Measurements from ENCODE around the gene MORN1.
"Not testable (repeated sequence)": the region's sequence is repeated elsewhere in the genome, so short reads cannot be mapped to it uniquely, and the experiment has no call there.

The MORN1 gene

GRCh38 chr1:2391041-2391930, at the start of gene MORN1, which contains the start of gene RER1:
Gene MORN1 (minus strand): TSS chr1:2391554. CDS start chr1:2391533, 21 bp downstream.
Gene RER1 (plus strand): TSS chr1:2391841. CDS start chr1:2395791, 3,950 bp downstream.
- peak; percentile 95 to 99 for DNase-seq

GRCh38 chr1:2440346-2440745, 49.0 kb upstream of the MORN1 start:
- not testable (repeated sequence) for DNase-seq

- no peak for DNase-seq
Measured at GRCh38 chr1:2439369-2439768, 48.0 kb upstream of the MORN1 start.

GRCh38 chr1:2438641-2439040, 47.3 kb upstream of the MORN1 start:
- no peak for DNase-seq

DNA sequence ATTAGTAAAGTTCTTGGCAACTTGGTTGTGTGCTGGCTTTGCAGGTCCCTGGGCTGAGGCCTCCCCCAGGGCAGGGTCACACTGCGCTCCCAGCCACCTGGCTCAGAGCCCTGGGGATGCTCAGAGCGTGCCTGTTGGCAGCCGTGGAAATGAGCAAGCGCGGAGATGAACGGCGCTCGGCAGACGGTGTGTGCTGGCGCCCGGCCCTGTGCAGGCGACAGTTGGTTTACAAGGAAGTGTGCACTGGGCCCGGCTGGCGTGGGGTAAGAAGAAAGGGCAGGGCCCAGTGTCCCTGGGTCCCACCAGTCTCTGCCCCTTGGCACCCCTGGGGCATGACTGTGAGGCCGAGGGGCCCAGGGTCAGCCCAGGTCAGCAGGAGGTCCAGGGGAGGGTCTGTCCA, 46.7 kb upstream of the MORN1 start:
- no peak for DNase-seq

DNA sequence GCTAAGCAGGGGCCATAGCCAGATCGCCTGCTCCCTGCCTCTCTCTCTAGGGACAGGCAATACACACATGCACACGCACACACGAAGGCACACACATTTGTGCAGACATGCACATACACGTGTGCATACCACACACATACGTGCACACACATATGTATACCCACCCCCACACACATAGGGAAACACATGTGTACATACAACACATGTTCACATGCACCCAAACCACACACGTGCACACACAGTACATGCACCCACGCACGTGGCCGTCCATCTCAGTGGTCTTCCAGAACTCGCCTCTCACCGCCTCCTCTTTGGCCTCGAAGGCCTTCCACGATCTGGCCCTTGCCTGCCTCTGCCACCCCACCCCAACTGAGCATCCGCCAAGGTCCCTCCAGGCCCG, 46.3 kb upstream of the MORN1 start:
- no peak for DNase-seq

GRCh38 chr1:2436876-2437275, 45.5 kb upstream of the MORN1 start:
- DNase-seq: no peak

- DNase-seq: no peak
Measured at GRCh38 chr1:2435746-2436355, 44.5 kb upstream of the MORN1 start.

GRCh38 chr1:2435091-2435490, 43.7 kb upstream of the MORN1 start:
- no peak for DNase-seq

DNA sequence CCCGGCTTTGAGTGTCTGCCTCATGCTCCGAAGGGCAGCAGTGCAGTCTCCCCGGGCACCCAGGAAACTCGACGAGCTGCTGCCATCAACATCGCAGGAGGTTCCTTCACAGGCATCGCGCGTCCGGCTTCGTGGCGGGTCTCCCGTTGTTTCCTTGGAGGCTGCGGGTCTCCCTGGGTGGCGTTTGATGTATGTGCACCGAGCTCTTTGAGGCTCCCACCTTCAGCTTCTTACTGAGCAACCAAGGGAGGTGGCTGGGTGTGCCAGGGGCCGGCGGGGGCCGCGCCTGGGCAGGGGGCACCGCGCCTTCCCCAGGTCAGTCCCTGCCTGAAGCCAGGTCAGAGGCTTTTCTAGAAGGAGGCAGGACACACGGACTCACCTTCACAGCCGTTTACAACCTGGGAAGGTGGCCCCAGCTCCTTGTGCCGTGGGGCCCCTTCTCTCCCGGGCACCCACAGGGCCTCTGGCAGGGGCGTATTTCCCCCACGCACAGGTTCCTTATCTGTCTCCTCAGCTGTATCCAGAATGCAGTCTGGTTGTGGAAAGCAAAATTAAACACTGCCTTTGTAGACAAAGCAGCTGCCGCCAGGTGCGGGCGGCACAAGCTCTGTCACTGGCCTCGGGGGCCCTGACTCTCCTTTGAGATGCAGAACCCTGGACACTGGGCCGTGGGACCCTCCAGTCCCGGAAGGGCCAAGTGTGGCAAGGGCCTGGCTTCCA, 42.7 kb upstream of the MORN1 start:
- no peak for DNase-seq

- no peak for DNase-seq
Measured at GRCh38 chr1:2433196-2433595, 41.8 kb upstream of the MORN1 start.

- DNase-seq: no peak
Measured at GRCh38 chr1:2432441-2432844, 41.1 kb upstream of the MORN1 start.

- DNase-seq: no peak
Measured at GRCh38 chr1:2431518-2431917, 40.2 kb upstream of the MORN1 start.

DNA sequence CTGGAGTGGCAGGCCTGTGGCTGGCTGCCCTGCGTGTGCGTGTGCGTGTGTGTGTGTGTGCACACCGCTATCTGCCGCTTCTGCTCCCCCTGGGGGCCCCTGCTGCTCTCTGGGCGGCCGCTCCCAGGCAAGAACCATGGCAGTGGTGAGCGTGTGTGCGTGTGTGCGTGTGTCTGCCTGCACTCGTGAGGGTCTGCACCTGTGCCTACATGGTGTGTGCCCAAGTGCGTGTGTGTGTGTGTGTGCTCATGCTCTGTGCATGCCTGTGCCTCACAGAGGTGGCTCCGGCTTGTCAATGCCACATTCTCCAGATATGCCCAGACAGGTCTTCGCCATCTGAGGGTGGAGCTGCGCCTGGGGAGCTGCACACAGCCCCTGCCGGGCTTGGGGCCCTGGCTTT, 39.7 kb upstream of the MORN1 start:
- DNase-seq: no peak

DNA sequence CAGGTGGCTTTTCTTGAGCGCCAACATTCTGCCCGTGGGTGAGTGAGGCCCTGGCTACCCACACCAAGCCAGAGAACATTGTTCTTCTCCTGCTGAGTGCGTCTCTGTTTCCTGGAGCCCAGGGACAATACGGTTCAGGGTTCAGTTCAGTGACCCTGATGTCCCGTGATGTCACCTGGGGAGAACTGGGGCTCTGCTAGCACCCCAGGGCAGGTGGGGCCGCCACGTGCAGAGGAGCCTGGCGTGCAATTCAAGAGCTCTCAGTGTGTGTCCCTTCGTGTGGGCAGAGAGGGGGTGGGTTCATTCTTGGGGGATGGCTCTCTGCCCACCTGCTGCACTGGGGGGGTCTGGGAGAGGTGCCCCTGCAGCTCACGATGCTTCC, 39.2 kb upstream of the MORN1 start:
- no peak for DNase-seq

DNA sequence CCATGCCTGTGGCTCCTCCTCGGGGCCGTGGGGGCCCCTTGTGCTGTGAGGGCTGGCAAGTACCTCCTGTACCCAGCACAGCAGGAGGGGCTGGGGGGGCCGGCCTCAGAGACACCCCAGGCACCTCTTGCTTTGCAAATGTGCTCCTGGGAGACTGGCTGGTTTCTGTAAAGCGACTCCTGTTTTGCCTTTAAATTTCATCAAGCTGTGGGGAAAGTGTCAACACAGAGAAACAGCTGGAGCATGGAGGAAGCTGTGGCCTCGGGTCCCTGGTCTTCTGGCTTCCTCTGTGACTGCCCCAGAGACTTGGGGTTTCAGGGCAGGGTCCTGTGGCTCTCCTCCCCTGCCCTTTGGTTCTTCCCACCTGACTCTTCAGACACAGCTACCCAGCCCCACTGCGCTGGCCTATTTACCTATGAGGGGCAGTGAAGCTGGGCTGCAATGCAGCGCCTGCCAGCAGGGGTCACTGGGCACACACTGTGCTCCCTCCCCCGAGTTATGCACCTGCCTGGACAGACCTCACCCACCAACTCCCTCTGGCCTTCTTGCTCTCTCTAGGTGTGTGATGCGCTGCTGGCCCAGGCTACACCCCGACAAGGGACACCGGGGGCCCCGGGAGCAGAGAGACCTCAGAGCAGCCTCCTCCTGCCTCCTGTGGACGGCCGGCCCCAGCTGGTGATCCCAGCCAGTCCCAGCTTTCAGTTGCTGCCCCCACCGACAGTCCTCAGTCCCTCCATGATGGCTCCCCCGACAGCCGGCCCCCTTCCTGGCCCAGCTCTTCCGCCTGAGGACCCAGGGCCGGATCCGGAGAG, 38.6 kb upstream of the MORN1 start:
- no peak for DNase-seq

GRCh38 chr1:2428490-2428889, 37.1 kb upstream of the MORN1 start:
- no peak for DNase-seq

- DNase-seq: no peak
Measured at GRCh38 chr1:2427976-2428375, 36.6 kb upstream of the MORN1 start.

- DNase-seq: no peak
Measured at GRCh38 chr1:2427051-2427450, 35.7 kb upstream of the MORN1 start.

DNA sequence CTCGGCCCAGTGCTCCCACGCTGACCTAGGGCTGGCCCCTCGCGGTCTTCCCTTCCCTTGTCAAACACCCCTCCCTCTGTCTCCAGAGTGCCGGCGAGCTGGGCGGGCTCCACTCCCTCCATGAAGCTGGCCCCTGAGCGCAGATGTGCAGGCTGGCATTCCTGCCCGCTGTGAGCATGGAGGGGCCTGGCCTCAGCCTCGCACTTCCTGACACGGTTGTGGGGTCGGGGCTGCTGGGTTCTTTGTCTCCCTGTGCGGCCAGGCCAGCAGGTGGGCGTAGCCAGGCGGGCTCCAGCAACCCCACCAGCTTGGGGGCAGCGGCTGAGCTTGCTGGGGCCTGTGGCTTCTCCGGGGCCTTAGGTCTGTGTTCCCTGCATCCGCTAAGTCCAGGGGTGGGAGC, 35.2 kb upstream of the MORN1 start:
- DNase-seq: no peak

DNA sequence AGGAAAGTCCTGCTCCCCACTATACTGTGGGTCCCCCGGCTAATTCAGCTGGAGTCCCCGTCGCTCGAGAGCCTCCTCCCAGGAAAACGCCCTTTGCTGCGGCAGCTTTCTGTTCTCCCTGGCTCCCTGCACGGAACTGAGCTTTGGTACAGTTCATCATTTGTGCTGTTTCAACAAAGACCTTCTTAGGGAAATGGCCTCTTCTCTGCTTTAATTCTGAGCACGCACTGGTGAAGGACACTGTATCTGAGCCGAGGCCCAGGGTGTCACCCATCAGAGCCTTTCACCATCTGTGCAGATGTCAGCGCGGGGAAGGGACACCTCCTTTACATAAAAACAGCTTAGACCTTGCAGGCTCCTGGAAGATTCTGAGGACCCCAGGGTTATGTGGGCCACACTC, 34.5 kb upstream of the MORN1 start:
- DNase-seq: no peak

DNA sequence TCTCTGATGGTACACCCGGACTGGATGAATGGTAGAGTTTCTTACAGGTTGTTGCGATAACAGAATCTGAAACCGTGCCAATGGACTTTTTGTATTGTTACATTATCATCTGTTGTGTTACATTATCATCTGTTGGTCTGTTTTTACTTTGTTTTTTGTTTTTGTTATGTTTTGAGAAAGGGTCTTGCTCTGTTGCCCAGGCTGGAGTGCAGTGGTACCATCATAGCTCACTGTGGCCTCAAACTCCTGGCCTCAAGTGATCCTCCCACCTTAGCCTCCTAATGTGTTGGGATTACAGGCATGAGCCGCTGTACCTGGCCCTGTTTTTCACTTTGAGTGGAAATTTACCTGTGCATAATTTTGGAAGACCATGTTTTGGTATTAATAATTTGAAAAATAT, 31.2 kb upstream of the MORN1 start:
- DNase-seq: no peak

GRCh38 chr1:2419416-2419815, 28.1 kb upstream of the MORN1 start:
- DNase-seq: no peak
